HG02588 (cell line): ENCODE data around the gene TEK.
"Not testable (repeated sequence)": the region's sequence is repeated elsewhere in the genome, so short reads cannot be mapped to it uniquely, and the experiment has no call there.

ENCODE experiments used
- ATAC-seq: cut with Tn5 transposase; IDR thresholded peaks from one replicate; pipeline ENCODE4 v1.9.1; 2021; ENCODE audit warnings: mild to moderate bottlenecking, moderate library complexity; ENCODE audit not compliant: unreplicated experiment

Gene TEK

DNA sequence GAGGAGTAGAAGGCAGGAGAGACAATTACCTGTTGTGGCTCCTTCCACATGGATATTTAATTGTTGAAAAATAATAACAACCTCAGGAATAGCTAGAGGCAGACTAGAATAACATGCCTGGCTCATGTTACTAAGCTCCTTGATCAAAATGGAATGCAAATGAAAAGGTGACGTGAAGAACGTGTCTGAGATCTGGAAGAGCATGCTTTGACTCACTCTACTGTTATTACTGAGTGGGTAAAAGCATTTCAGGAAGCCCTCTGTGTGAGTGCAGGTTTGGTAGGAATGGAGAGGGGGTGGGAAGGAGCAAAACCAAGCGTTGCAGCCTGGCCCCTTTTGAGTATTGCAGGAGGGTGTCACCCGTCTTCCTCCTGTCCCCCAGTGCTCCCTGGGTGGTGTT, 103.2 kb downstream of the TEK start:
- ATAC-seq = no peak

DNA sequence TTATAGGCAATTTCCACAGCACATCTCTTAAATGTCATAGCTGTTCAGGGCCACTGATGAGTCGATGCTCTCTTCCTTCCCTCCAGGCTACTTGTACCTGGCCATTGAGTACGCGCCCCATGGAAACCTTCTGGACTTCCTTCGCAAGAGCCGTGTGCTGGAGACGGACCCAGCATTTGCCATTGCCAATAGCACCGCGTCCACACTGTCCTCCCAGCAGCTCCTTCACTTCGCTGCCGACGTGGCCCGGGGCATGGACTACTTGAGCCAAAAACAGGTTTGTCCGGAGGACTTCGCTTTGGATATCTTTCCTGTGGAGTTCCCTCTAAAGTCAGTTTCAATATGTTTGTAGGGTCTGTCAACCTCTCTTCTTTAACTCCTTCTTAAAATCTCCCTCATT, 103.6 kb downstream of the TEK start:
- no peak for ATAC-seq

DNA sequence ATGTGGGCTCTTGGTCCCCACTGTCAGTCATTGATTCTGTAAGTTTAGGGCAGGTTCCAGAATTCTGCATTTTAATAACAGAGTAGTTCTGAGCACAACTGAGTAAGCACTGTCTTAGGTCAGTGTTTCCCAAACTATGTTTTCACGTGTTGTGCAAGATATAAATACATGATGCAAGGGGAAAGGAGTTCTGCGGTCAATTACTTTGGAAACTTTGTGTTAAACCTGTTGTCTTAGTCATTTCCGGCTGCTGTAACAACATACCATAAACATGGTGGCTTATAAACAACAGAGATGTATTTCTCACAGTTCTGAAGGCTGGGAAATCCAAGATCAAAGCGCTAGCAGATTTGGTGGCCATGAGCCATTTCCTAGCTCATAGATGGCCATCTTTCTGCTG, 118.2 kb downstream of the TEK start:
- no peak for ATAC-seq

DNA sequence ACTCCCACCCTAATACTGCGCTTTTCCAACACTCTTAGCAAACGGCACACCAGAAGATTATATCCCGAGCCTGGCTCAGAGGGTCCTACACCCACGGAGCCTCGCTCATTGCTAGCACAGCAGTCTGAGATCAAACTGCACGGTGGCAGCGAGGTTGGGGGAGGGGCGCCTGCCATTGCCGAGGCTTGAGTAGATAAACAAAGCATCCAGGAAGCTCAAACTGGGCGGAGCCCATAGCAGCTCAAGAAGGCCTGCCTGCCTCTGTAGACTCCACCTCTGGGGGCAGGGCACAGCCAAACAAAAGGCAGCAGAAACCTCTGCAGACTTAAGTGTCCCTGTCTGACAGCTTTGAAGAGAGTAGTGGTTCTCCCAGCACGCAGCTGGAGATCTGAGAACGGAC, 130.6 kb downstream of the TEK start:
- ATAC-seq = not testable (repeated sequence)

DNA sequence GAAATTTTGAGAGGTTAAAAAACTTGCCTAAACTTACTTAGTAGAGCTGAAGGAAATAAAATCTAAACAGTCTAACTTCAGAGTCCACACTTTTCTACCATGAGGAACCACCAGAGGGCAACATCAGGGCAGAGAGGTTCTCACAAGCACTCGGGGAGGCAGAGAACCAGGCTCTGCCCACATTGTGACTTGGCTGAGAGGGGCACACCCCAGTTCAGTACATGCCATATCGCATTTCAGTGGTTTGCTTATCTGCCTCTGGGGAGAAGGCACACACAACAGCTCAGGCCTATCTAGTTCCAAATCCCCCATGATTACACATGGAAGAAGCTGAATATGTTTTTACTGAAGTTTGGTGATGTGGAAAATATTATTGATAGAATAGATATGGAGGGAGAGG, 138.7 kb downstream of the TEK start:
- ATAC-seq = no peak

DNA sequence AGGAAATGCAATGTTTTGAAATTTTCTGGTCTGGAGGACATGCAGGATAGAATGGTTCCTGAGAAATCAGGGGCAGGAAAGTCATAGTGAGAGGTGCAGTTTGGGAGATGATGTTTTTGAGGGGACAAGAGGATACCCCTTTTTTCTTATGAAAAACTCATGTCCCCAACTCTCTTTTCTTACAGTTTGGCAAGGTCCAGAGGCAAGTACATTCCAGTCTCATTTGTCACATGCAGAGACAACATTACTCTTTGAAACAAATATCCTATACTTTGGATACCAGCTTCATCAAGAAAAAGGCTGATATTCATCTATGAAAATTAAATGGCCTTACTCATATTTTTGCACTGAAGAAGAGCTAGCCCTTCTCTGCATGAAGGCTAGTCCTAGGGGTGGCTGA, 139.7 kb downstream of the TEK start:
- no peak for ATAC-seq

DNA sequence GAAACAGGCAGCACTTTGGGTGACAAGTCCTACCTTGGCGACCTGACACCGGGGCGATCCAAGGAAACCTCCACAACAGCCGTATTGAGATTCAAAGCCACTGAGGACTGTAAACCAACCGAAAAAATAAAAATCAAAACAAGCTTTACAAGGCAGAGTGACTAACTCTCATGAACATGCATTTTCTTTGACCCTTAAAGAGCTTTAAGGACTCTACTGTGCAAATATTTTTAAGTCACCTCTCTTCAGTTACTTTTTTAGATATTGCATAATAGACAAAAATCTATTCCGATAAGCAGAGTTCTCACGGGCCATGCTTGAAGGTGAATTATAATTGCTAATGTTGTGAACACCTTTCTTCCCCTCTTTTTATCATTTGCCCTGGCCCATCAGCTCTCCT, 149.6 kb downstream of the TEK start:
- no peak for ATAC-seq

DNA sequence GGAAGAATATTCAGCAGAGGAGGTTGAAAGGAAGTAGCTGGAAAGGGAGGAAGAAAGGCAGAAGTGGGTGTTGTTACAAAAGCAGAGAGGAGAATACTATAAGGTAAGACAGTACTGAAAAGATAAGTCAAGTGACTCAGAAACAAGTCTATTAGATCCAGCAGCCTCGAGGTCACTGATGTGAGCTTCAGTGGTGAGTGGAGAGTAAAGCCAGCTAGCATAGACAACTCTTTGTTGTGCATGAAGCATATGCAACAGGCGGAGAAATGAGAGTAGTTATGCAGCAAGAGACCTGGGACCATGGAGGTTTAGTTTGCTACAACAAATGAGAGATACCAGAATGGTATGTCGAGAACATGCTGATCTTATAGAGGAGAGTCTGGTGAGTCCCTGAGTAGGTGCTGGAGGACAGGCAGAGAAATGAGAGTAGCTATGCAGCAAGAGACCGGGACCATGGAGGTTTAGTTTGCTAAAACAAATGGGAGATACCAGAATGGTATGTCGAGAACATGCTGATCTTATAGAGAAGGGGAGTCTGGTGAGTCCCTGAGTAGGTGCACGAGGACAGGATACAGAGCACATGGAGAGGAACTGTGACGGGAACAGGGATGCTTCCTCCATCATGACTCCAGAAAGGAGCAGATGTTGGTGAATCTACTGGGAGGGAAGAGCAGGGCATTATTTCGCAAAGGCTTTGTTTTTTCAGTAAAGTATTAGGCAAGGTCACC, 151.9 kb downstream of the TEK start:
- no peak for ATAC-seq

DNA sequence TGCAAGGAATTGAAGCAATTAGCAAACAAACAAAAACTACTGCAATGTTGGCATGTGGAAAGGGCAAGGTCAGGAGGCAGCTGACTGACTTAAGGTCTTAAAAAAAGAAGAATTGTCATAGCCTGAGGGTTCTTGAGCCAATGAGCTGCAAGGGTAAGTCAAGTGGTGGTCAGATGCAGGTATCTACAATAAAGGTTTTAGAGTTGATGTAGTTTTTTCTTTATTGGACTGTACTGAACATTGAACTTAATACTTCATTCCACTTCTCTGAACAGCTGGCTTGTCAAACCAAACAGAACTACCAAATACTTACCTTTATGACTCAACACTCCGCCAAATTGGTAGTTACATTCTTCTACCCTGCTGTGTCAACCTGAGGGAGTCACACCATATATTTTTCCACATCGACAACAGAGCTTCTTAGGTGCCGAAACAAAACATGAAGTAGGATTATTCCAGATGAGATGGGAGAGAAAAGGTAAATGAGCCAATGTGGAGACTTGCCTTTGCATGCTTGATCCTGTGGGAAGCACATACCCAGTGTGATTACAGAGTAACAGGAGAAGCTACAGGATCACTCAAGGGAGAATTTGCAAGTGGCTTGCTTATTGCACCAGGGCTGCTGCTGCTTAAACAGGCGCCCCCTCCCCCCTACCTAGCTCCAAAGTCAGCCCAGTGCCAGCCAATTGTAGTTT, 152.6 kb downstream of the TEK start:
- no peak for ATAC-seq

DNA sequence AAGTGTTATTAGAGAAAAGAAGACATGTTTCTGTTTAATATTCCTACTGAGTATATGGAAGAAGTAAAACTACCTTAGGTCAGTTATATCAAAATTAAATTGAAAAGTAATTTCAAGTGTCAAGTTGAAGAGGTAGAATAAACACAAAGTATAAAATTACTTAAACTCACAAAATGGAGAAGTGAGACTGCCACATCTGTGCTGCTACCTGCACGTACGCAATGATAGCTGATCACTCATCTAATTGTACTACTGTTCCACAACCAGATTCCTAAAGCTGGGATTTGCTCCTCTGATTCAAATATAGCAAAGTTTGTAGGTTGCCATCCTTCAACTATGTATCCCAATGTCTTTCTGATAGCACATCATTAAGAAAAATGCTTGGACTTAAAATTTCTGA, 163.1 kb downstream of the TEK start:
- no peak for ATAC-seq

DNA sequence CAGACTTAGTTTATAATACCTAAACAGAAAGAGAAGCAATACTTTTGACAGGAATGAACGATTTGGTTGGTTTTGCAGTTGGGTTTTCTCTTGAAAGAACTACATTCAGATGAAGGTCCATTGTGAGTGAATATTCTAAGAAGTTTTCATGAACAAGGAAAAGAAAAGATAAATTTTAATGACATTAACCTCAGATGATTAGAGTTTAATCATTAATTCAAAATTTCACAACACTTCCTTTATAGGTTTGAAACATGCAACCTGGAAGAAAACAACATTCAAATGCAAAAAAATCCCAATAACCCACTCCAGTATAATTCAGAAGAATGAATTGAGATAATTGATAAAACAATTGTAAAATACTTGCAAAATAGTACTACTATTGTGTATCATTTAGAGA, 164.2 kb downstream of the TEK start:
- no peak for ATAC-seq

DNA sequence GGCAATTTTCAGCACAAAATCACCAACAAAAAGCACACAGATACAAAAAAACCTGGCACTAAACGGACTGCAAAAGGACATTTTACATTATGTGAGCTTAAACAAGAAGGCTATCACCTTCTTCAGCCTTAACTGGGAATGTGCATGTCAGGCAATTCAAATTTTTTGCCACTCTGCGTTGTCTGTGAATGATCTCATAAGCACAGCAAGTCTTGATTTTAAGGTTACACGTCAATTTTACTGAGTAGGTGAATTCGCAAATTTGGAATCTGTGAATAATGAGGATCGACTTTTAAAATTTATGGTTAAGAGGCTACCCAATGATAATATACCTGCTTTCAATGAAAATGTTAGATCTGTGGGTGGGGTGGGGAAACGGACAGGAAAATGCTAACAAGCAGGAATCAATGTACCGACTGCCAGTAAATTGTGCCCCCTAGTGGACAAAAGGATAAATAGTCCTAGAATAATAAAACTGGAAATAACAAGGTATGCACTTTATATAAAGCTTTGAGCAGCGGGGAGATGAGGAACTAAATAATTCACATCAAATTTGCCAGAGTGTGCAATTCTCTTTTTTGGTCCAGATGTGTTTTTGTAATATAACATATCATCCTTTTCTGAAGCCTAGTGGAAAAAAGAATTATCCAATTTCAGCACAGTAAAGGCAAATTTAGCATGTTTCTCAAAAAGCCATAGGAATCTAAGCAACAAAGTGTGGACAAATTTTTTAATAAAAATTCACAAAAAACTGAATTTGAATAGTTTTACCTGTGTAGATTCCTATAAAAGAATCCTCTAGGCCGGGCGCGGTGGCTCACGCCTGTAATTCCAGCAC, 167.4 kb downstream of the TEK start:
- ATAC-seq = no peak

DNA sequence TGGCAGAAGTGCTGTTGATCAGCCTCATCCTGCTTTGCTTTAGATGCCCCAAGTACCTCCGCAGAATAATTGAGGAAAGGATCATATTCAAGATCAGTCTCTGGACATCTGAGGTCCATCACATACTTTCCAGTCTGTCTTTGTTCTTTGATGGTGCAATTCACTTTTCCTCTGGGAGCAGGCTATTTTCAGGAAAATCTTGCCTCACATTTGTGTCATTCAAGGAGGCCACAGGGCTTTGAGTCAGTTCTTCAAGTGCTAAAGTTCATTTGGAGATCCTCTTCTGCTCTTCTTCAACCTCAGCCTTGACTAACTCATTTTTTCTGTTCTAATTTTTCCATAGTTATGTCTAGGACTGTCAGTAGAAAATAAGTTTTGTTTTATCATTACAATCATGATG, 169.3 kb downstream of the TEK start:
- no peak for ATAC-seq

DNA sequence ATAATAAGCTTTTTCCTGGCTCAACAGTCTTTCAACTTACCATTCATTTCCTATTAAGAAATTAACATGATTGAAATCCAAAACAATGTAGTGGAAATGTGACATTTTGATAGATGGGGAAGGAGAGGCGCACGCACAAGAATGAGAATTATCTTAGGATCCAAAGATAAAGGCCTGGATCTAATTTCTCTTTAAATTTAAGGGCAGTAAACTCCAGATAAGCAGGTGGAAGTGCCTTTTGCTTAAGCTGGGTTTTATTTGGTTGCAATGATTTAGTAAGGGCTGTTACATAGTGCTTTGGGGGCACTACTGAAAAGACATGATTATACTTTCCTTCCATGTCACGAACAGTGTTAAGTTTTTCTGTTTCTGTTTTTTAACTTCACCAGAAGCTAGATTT, 170.6 kb downstream of the TEK start:
- ATAC-seq = no peak
